D721Med (cell line): ENCODE results near the gene DDC.

ENCODE experiments used
- DNase-seq: peaks from one replicate; pipeline ENCODE4 v3.0.0; 2011; ENCODE audit warnings: low spot score; ENCODE audit not compliant: insufficient read length
- FAIRE-seq: peaks from 2 replicates; lab custom pipeline; 2011; peaks lifted over from hg19 to GRCh38; lab: Jason Lieb, UNC
- TF ChIP-seq, protein P1 (sequence below): IDR thresholded peaks from 2 replicates; pipeline ENCODE4 v1.5.1; 2012; ENCODE audit warnings: mild to moderate bottlenecking, control low read depth; ENCODE audit not compliant: insufficient read depth; ENCODE audit errors: missing control alignments

The DDC gene, protein sequence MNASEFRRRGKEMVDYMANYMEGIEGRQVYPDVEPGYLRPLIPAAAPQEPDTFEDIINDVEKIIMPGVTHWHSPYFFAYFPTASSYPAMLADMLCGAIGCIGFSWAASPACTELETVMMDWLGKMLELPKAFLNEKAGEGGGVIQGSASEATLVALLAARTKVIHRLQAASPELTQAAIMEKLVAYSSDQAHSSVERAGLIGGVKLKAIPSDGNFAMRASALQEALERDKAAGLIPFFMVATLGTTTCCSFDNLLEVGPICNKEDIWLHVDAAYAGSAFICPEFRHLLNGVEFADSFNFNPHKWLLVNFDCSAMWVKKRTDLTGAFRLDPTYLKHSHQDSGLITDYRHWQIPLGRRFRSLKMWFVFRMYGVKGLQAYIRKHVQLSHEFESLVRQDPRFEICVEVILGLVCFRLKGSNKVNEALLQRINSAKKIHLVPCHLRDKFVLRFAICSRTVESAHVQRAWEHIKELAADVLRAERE

DNA sequence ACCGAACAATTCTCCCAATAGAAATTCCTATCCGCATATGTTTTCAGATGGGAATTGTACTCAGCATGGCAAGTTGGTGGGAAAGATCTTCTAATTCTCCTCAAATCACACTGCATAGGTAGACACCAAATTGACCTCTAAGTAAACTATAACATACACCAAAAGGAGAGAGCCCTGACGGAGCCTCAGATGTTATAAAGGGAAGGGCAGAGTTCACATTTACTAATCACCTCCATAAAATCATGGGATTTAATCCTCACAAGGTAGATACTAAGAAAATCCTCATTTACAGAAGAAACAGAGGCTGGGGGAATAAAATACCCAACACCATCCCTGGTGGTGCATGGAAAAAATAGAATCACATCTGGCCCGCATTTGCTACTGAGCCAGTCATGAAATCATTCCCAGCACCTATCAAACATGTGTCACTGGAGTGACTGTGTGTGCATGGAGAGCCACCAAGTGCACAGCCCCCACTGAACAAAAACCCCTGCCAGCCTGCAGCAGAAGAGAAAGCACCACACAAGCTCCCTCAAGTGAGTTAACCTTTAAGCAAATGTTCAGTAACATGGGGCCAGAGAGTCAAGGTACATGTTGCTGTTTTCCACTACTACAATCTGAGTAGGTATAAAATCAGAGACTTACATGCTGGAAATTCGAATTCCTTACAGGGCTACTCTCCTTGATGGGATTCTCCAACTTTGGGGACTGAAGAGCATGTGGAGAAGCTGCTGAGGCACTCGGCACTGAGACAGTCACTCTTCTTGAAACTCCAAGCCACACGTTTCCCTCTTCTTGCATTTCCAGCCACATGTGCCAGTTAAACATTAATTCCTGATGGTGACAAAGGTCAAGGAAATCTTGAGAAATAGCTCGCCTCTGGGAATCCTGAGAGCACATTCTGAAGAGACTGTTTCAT, at the start of gene DDC:
Gene DDC (minus strand): TSS at position 766 of the 919 bp plus-strand sequence. CDS start 21,320 bp downstream, outside the sequence.
- TF ChIP-seq, protein P1, sequence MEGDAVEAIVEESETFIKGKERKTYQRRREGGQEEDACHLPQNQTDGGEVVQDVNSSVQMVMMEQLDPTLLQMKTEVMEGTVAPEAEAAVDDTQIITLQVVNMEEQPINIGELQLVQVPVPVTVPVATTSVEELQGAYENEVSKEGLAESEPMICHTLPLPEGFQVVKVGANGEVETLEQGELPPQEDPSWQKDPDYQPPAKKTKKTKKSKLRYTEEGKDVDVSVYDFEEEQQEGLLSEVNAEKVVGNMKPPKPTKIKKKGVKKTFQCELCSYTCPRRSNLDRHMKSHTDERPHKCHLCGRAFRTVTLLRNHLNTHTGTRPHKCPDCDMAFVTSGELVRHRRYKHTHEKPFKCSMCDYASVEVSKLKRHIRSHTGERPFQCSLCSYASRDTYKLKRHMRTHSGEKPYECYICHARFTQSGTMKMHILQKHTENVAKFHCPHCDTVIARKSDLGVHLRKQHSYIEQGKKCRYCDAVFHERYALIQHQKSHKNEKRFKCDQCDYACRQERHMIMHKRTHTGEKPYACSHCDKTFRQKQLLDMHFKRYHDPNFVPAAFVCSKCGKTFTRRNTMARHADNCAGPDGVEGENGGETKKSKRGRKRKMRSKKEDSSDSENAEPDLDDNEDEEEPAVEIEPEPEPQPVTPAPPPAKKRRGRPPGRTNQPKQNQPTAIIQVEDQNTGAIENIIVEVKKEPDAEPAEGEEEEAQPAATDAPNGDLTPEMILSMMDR: no peak
- DNase-seq: no peak
- FAIRE-seq: no peak

DNA sequence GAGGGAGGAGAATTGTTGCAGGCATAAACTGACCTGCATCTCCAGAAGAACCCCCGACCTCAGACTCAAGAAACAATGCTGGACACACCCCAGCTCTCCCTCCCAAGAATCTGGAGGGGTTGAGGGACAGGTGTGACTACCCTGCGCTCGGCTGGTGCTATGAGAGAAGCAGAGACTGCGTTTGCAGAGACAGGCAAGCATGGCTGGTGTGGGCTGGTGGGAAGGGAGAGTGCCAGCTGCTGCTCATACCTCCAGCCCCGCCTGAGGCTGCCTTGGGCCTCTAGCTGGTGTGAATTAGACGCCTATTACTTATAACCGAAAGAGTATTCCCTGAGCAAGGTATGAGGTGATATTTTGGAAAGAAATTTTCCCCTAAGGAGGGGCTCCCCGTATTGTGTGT, 48.3 kb upstream of the DDC start:
- DNase-seq (no peak), FAIRE-seq (no peak)
- TF ChIP-seq, protein P1: no peak

DNA sequence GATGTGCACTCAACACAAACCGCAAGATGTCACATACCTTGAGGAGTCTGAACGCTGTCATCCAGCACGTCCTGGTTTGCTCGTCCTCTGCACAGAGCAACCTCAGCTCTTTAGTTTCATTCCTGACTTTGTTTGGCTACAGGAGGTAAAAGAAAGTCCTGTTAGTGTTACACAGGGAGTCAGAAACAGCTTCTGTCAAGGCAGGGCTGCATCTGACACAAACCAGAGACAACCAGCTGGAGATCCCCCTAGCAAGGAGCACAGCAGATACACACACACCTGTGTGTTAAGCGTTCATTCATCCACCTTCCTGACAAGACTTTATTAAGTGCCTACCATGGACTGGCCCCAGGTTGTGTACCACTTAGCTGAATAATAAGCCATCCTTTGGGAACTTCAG, 47.5 kb upstream of the DDC start:
- DNase-seq (no peak), FAIRE-seq (no peak)
- TF ChIP-seq, protein P1: no peak

DNA sequence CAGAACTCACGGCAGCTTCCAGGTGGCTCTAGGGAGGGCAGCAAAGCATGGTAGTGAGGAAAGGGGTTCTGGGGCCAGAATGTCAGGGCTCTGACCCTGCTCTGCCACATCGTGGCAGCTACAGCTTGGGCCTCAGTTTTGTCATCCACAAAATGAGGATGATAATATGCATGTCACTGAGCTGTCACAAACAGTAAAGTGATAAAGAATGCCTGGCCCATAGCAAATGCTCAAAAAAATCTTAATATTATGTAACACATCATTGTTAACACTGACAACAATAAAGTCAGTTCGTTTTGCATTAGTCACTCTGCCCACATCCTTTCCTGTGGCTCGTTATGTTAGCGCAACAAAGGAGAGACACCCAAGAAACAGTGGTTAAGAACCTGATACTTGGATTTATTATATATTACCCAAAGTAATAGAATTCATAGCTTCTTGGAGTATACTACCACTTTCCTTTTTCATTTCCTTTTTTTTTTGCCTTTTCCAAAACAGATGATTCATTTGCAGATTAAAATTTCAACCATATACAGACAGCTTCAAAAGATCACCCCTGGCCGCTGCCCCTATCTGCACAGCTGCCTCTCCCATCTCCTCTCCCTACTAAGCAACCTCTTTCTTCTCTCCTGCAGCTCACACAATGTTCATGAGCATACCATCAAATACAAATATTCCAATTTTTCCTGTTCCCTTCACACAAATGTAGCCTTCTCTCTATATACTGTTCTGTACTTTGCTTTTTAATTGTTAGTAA, 45.5 kb upstream of the DDC start:
- TF ChIP-seq, protein P1: no peak
- FAIRE-seq: no peak
- DNase-seq: no peak

DNA sequence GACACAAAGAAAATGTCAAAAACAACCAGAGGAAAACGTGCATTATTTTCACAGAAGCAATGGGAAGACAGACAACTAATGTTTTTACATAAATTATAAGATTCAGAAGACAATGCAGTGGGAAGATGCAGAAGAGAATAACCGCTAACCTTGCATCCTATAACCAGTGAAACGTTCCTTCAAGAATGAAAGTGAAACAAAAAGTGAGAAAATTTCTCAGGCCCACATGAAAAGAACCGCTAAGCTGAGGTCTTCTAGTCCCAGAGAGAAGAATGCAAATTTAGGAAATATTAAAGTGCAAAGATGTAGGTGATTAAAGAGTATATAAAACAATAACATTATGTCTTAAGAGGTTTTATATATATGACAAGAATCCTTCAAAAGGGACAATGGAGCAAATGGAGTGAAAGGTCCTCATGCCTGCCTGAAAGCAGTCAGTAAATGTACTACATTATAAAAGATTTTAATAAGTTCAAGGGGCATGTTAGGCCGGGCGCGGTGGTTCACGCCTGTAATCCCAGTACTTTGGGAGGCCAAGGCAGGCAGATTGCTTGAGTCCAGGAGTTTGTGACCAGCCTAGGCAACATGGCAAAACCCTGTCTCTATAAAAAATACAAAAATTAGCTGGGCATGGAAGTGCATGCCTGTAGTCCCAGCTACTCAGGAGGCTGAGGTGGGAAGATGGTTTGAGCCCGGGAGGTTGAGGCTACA, 43.1 kb upstream of the DDC start:
- TF ChIP-seq, protein P1: no peak
- FAIRE-seq (no peak), DNase-seq (no peak)

DNA sequence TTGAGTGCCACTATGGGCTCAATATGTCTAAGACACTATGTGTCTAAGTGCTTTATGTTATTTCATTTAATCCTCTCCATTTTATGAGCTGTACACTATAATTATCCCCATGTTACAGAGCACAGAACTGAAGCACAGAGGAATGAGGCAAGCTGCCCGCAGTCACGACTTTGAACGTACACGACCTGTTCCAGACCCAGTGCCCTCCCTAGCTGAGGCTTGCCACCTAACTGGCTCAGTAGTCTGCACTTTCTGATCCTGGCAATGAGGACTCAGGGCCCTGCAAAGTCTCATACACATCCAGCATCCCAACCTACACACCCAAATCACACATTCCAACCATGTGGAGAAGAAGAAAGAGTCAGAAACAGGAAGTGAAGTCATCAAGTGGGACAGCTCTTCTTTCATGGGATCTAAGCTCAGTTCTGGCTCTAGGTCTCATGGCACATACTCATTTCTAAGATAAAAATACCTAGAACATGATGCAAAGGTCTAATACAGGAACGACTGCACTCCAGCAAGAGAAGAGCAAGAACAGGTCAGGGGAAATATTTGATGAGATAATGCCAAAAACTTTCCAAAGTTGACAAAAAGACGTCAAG, 42.4 kb upstream of the DDC start:
- no peak for DNase-seq
- TF ChIP-seq, protein P1: no peak
- no peak for FAIRE-seq
